Fibroblast of skin of right quadriceps (primary cell): Measurements from ENCODE around the gene DDX28.
"Not testable (repeated sequence)": the region's sequence is repeated elsewhere in the genome, so short reads cannot be mapped to it uniquely, and the experiment has no call there.

Experiments used
- DNase-seq: peaks from one replicate; pipeline ENCODE4 v3.0.0-alpha.2; 2013

DDX28 gene

GRCh38 chr16:67993207-67994039, 29.6 kb downstream of the DDX28 start:
- DNase-seq: peak; percentile 67

GRCh38 chr16:67992661-67993206, 30.3 kb downstream of the DDX28 start:
- DNase-seq: no peak

DNA sequence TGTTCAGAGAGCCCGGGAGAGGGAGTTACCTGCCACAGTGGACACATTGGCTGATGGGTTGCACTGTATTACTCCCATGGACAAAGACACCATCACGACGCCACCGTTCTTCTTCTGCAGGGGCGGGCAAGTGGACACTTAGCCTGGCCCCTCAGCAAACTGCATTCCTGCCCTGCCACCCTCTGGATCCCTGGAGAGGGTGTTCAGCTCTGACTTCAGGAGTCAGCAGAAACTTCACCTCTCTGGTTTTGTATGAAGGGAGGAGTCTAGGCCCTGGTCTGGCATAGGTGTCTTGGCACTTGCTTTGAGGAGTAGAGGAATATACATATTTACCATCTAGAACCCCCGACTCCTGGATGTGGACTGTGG, 33.0 kb downstream of the DDX28 start:
- DNase-seq: no peak

DNA sequence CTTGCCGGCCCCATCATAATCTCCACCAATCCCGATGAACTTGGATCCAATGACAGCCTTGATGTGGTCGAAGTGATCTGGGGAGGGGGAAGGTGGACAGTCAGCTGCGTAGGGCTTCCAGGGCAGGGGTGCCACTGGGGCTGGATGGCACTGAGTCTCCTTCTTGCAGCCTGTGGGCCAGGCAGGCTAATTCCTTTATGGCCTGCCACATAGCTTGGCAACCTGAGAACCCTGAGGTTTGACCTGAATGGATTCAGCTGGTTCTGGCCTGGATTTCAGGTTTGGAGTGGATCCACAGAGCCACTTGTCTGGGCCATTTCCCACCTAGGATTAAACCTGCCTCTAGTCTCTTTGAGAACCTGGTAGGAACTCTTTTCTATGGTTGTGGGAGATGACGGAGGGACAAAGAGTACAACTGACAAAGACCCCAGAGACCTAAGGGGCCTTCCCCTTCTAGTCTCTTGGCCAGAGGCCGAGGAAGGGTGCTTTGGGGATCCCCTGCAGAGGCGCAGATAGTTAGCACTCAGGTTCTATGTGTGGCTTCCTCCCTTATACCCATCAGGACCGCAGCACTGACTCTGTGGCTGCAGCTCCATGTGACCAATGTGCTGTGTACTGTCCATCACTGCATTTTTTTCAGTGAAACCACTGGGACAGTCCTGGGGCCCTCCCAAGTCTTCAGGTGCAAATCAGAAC, 33.6 kb downstream of the DDX28 start:
- no peak for DNase-seq

GRCh38 chr16:67988675-67989074, 34.4 kb downstream of the DDX28 start:
- no peak for DNase-seq

DNA sequence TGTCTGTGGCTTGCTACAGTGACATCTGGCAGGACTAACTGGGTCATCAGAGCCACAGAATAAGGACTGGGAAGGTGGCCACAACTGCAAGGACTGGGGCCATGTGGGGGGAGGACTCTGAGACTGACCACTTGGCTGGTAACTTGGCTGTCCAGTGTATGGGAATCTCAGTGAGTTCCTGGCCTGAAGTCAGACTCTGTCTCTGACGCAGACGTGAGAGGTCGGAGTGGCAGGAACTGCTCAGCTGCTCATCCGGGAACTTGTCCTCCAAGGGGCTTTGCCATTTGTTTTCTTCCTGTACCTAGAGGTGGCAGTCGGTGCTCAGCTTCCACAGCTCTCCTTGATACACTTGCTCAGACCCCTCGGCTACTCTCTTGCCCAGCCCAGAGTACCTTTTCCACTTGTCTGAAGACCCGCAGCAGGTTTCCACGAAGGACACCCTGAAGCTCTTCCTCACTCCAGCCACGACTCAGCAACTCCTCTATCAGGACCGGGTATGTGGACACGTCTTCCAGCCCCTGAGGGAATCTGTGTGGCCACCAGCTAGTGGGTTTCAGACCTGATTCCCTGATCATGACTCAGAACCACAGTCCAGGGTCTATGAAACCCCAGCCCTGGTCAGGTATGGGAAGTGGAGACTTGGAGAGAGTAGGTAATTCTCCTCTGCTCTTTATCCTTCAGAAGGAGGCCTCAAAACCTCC, 35.4 kb downstream of the DDX28 start:
- no peak for DNase-seq

- no peak for DNase-seq
Measured at GRCh38 chr16:67986949-67987348, 36.1 kb downstream of the DDX28 start.

GRCh38 chr16:67982011-67982696, 40.9 kb downstream of the DDX28 start:
- DNase-seq: no peak

GRCh38 chr16:67979955-67980678, 42.9 kb downstream of the DDX28 start, which contains the start of gene DPEP3:
Gene DPEP3 (minus strand): TSS chr16:67980499. CDS start chr16:67980380, 119 bp downstream.
- DNase-seq: no peak

DNA sequence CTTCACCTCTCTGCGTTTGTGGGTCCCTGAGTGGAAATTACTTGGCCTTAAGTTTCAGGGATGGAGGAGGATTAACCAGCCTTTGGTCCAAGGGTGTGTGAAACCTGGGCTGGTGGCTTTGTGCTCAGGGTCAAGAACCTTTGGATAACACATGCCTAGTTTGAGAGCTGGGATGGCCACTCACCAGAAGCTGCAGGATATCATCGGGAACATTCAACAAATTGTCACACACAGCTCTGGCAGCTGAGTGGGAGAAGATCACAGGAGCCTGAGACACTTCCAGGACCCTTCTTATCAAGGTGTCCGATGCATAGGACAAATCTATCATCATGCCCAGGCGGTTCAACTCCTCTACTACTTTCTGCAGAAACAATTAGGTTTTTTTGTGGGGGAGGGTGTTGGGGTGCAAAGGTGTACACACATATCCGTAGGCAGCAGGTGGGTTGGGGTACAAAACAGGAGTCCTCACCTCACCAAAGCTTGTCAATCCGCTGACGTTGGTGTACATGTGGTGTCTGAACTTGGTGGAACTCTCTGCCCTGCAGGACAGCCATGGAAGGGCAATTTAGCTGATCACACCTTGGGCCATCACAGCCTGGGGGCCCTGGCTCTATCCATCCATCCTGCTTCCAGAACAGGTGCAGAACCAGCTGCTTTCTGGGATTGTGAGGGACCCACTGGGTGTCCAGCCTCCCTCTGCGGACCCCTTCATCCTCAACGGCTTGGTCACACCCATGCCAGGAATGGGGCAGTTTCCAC, 45.4 kb downstream of the DDX28 start:
- DNase-seq: no peak

DNA sequence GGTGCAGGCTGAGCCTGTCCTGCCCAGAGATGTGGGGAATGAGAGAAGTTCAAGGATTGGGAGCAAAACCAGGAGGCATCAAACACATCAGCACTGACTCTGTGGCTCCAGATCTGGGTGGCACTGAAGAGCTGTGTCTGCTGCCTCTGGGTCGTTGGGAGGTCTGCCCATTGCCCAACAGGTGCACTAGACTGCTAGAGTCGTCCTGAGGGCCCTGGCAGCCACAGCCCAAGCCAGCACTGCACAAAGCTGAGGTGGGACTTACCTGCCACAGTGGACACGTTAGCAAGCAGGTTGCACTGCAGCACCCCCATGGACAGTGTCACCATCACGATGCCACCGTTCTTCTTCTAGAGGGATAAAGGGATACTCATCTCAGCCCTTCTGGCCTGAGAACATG, 46.0 kb downstream of the DDX28 start:
- DNase-seq: no peak

- no peak for DNase-seq
Measured at GRCh38 chr16:67976205-67976604, 46.8 kb downstream of the DDX28 start.

GRCh38 chr16:67975321-67976105, 47.5 kb downstream of the DDX28 start:
- no peak for DNase-seq

- not testable (repeated sequence) for DNase-seq
Measured at GRCh38 chr16:67972285-67972684, 50.7 kb downstream of the DDX28 start.

GRCh38 chr16:67971111-67971510, 51.9 kb downstream of the DDX28 start:
- DNase-seq: no peak
